Bronchial epithelial cell (primary cell): ENCODE data around the gene DRD4. TPM values are rescaled to one million over a fixed set of nuclear protein-coding genes. Genes with fewer than 3 reads are reported as not detected.

ENCODE experiments used
- DNase-seq: peaks from one replicate; pipeline ENCODE4 v3.0.0-alpha.2; 2010; ENCODE audit warnings: low read depth
- FAIRE-seq: peaks from 2 replicates; lab custom pipeline; 2011; peaks lifted over from hg19 to GRCh38; lab: Jason Lieb, UNC
- H3K27me3 ChIP-seq: 2 replicates; pipeline ENCODE4 v1.5.1; 2011; ENCODE audit warnings: low read length; ENCODE audit not compliant: control insufficient read depth, insufficient read depth
- H3K36me3 ChIP-seq: 2 replicates; pipeline ENCODE4 v1.5.1; 2011; ENCODE audit warnings: low read length; ENCODE audit not compliant: control insufficient read depth, insufficient read depth
- H3K4me3 ChIP-seq: 2 replicates; pipeline ENCODE4 v1.5.1; 2011; ENCODE audit warnings: mild to moderate bottlenecking, low read depth, low read length, control low read depth
- CTCF ChIP-seq: IDR thresholded peaks from 2 replicates; pipeline ENCODE4 v1.5.1; 2011; ENCODE audit warnings: mild to moderate bottlenecking, moderate library complexity, low read length, control low read depth, inconsistent platforms; ENCODE audit not compliant: insufficient read depth, severe bottlenecking
- total RNA-seq: library from RNA; depleted of rRNA; stranded (reverse); fragments of >200 nt; gene quantifications from 2 replicates; pipeline ENCODE4 v1.2.1, GENCODE V29; 2014

DRD4 gene
- total RNA-seq, 1 donor from 2014 or later: not detected

DNA sequence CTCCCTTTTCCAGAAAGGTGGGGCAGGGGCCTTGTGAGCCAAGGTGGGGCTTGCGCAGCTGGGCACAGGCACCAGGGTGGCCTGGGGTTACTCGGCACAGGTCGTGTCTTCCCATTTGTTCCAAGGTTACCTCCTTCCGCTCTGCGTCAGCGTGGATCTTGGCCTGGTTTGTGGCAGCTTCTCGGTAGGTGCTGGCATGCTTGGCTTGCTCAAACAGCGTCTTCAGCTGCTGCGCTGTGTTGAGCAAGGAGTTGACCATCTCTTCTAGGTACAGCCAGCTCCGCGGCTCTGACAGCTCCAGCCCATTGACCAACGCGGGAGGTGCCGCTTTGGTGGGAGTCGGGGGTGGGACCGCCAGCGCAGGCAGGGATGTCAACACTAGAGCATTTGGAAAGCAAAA lies 37.3 kb downstream of the DRD4 start:
- Histone ChIP-seq H3K36me3 (peaks cover 11% of the 10 kb centered on the region), H3K27me3 (no peaks in the 10 kb centered on the region), H3K4me3 (no peak overlapping the region)
- FAIRE-seq (no peak), DNase-seq (no peak)
- TF ChIP-seq CTCF: no peak

GRCh38 chr11:678297-678696 lies 41.2 kb downstream of the DRD4 start:
- TF ChIP-seq CTCF: no peak
- FAIRE-seq: no peak

GRCh38 chr11:679271-680207 lies 42.5 kb downstream of the DRD4 start:
- no peak for FAIRE-seq
- Histone ChIP-seq H3K4me3 (no peak overlapping the region), H3K27me3 (no peaks in the 10 kb centered on the region), H3K36me3 (peaks cover 15% of the 10 kb centered on the region)
- TF ChIP-seq CTCF: no peak
- no peak for DNase-seq

More at GRCh38 chr11:678297-678696, 41.2 kb downstream of the DRD4 start:
- no peaks in the 10 kb centered on the region for H3K27me3 ChIP-seq
- peaks cover 15% of the 10 kb centered on the region for H3K36me3 ChIP-seq
- no peak for DNase-seq
- no peak overlapping the region for H3K4me3 ChIP-seq

- H3K27me3 ChIP-seq: no peaks in the 10 kb centered on the region
- FAIRE-seq: no peak
Observed at GRCh38 chr11:680476-680875, 43.4 kb downstream of the DRD4 start.

DNA sequence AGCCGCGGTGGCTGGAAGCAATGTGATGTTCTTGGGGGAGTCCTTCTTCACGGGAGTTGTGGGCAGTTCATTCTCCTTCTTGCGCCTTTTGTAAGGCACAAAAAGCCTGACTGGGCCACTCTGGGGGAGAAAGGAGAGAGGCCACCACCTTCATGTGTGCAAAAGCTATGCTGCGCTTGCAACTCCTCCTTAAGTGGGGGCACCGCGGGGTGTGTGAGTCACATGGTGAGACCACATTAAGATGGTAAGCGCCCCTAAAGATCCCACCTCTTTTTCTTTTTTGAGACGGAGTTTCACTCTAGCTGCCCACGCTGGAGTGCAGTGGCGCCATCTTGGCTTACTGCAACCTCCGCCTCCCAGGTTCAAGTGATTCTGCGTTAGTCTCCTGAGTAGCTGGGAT lies 43.9 kb downstream of the DRD4 start:
- FAIRE-seq (no peak), DNase-seq (no peak)
- no peak overlapping the region for H3K4me3 ChIP-seq
- H3K36me3 ChIP-seq: peaks cover 16% of the 10 kb centered on the region
- no peaks in the 10 kb centered on the region for H3K27me3 ChIP-seq
- no peak for TF ChIP-seq CTCF

More at GRCh38 chr11:680476-680875, 43.4 kb downstream of the DRD4 start:
- DNase-seq: no peak
- no peak for TF ChIP-seq CTCF
- H3K36me3 ChIP-seq: peaks cover 16% of the 10 kb centered on the region
- H3K4me3 ChIP-seq: no peak overlapping the region
